CD14-positive monocyte (primary cell): ENCODE measurements around the gene SLC2A6. TPM values are rescaled to one million over a fixed set of nuclear protein-coding genes. Genes with fewer than 3 reads are reported as not detected.

Source experiments
- DNase-seq, 3 donors: peaks; one replicate each; pipeline ENCODE4 v3.0.0-alpha.2; 2011 to 2022
- H2AFZ ChIP-seq: 2 replicates; pipeline ENCODE4 v1.6.0; 2012; ENCODE audit warnings: mild to moderate bottlenecking, low read depth, low read length, inconsistent platforms; ENCODE audit not compliant: insufficient read depth, poor library complexity, severe bottlenecking
- H3K27ac ChIP-seq, 2 donors: 1 replicate in 1 of 2; 2 replicates in 1 of 2; pipeline ENCODE4 v1.5.1; 2012 to 2013; ENCODE audit warnings: low read length in 2 of 2, control low read depth in 1 of 2, inconsistent platforms in 1 of 2, low read depth in 1 of 2, mild to moderate bottlenecking in 1 of 2
- H3K27me3 ChIP-seq, 2 donors: one replicate each; pipeline versions ENCODE4 v1.6.0 to v1.6.1; 2011 to 2013; ENCODE audit warnings: low read length in 2 of 2; ENCODE audit not compliant: control insufficient read depth in 2 of 2, insufficient read depth in 2 of 2
- H3K36me3 ChIP-seq, 2 donors: replicated peaks in 1 of 2; 1 replicate in 1 of 2; 2 replicates in 1 of 2; pipeline versions ENCODE4 v1.5.1 to v1.6.1; 2012 to 2013; ENCODE audit warnings: low read length in 2 of 2, control low read depth in 1 of 2, inconsistent platforms in 1 of 2, mild to moderate bottlenecking in 1 of 2; ENCODE audit not compliant: insufficient read depth in 2 of 2, control insufficient read depth in 1 of 2
- H3K4me1 ChIP-seq, 2 donors: 1 replicate in 1 of 2; 2 replicates in 1 of 2; pipeline versions ENCODE4 v1.5.1 to v1.6.1; 2012 to 2013; ENCODE audit warnings: low read length in 2 of 2, control low read depth in 1 of 2, inconsistent platforms in 1 of 2, mild to moderate bottlenecking in 1 of 2, moderate library complexity in 1 of 2; ENCODE audit not compliant: insufficient read depth in 2 of 2, control insufficient read depth in 1 of 2
- H3K4me2 ChIP-seq: replicated peaks from 2 replicates; pipeline ENCODE3; 2012; ENCODE audit warnings: low read length, moderate library complexity, mild to moderate bottlenecking; ENCODE audit not compliant: poor library complexity, severe bottlenecking; ENCODE audit errors: extremely low read depth
- H3K4me3 ChIP-seq, 3 experiments: fragments of 200-600 bp in 1 of 3; sonication (generic) in 1 of 3; replicated peaks in 1 of 3; 1 replicate in 2 of 3; 2 replicates in 1 of 3; pipeline ENCODE4 v1.5.1; 2011 to 2013; ENCODE audit warnings: low read length in 3 of 3, mild to moderate bottlenecking in 3 of 3, control low read depth in 2 of 3, low read depth in 2 of 3, inconsistent platforms in 1 of 3, moderate library complexity in 1 of 3
- H3K79me2 ChIP-seq: 2 replicates; pipeline ENCODE4 v1.6.0; 2012; ENCODE audit warnings: mild to moderate bottlenecking, control low read depth, inconsistent platforms, low read length, moderate library complexity; ENCODE audit not compliant: insufficient read depth
- H3K9ac ChIP-seq: 2 replicates; pipeline ENCODE4 v1.6.0; 2017; ENCODE audit warnings: low read length, mild to moderate bottlenecking; ENCODE audit not compliant: insufficient read depth, poor library complexity, severe bottlenecking
- H3K9me3 ChIP-seq, 2 donors: replicated peaks in 1 of 2; 1 replicate in 1 of 2; 2 replicates in 1 of 2; pipeline versions ENCODE4 v1.5.1 to v1.6.1; 2012 to 2013; ENCODE audit warnings: low read length in 2 of 2, control low read depth in 1 of 2; ENCODE audit not compliant: control insufficient read depth in 1 of 2, insufficient read depth in 1 of 2
- H4K20me1 ChIP-seq: 2 replicates; pipeline ENCODE4 v1.6.0; 2012; ENCODE audit warnings: mild to moderate bottlenecking, low read length, control low read depth, moderate library complexity; ENCODE audit not compliant: insufficient read depth
- H3K27ac Mint-ChIP-seq, 7 donors: one replicate each; pipeline ENCODE4 v1.8.0; 2020; ENCODE audit warnings: mild to moderate bottlenecking in 7 of 7, mixed read lengths in 7 of 7, moderate library complexity in 6 of 7, inconsistent platforms in 2 of 7
- H3K27me3 Mint-ChIP-seq, 3 donors: one replicate each; pipeline ENCODE4 v1.8.0; 2021 to 2022; ENCODE audit warnings: low read depth in 3 of 3, mild to moderate bottlenecking in 3 of 3, mixed read lengths in 3 of 3, moderate library complexity in 3 of 3, inconsistent platforms in 1 of 3
- H3K36me3 Mint-ChIP-seq, 2 donors: one replicate each; pipeline ENCODE4 v1.8.0; 2020; ENCODE audit warnings: mixed read lengths in 2 of 2, inconsistent platforms in 1 of 2, mild to moderate bottlenecking in 1 of 2
- H3K4me1 Mint-ChIP-seq: one replicate; pipeline ENCODE4 v1.8.0; 2020; ENCODE audit warnings: mild to moderate bottlenecking, mixed read lengths
- H3K4me3 Mint-ChIP-seq, 2 donors: one replicate each; pipeline ENCODE4 v1.8.0; 2020; ENCODE audit warnings: mild to moderate bottlenecking in 2 of 2, mixed read lengths in 2 of 2, moderate library complexity in 1 of 2
- H3K9me3 Mint-ChIP-seq, 7 donors: one replicate each; pipeline ENCODE4 v1.8.0; 2020 to 2022; ENCODE audit warnings: mixed read lengths in 7 of 7, mild to moderate bottlenecking in 6 of 7, moderate library complexity in 6 of 7, inconsistent platforms in 2 of 7
- CTCF ChIP-seq: fragments of 200-600 bp; IDR thresholded peaks from one replicate; pipeline ENCODE4 v1.8.0; 2022; ENCODE audit warnings: antibody characterized with exemption, mild to moderate bottlenecking
- WGBS: methylation state at CpG from one replicate; pipeline ENCODE4 v1.1.5; 2013; ENCODE audit warnings: missing lambda C conversion rate; ENCODE audit not compliant: insufficient coverage; 5-methylcytosine and 5-hydroxymethylcytosine counted together
- intact Hi-C, 2 donors: fragments of 100-400 bp; cut with micrococcal nuclease; formaldehyde crosslinking; loops; one replicate each; pipeline versions ENCODE4 v1.15.0 to v1.15.1; 2023
- polyA minus RNA-seq: library from RNA; depleted of rRNA, polyadenylated mRNA; stranded (reverse); fragments of >200 nt; gene quantifications from 2 replicates; pipeline ENCODE4 v1.2.3, GENCODE V29; 2012
- polyA plus RNA-seq, 3 donors: library from polyadenylated mRNA; depleted of rRNA in 1 of 3; unstranded in 2 of 3; stranded (reverse) in 1 of 3; fragments of 300-500 nt in 2 of 3; fragments of >200 nt in 1 of 3; fragmentation: Illumina TruSeq in 2 of 3; gene quantifications; 1 replicate in 2 of 3; 2 replicates in 1 of 3; pipeline ENCODE4 v1.2.3, GENCODE V29; 2012 to 2021
- total RNA-seq, 12 experiments: library from RNA in 1 of 12; stranded (reverse) in 1 of 12; fragments of 120-200 nt in 1 of 12; gene quantifications; one replicate each; pipeline ENCODE4 v1.2.4 and lab custom pipeline; 2013 to 2026; ENCODE audit warnings: mixed read lengths in 6 of 12, inconsistent platforms in 1 of 12

The SLC2A6 gene
- total RNA-seq (2013), result 42.1 TPM
- polyA plus RNA-seq, result 100 to 1,000 TPM in 1 of 3 donors, 10 to 100 TPM in 2; 43.2 to 127 (median 60.4) TPM
- 54.9 and 68.6 TPM in 2 replicates for polyA minus RNA-seq
- 84.1 to 631 (median 106) reads per million in 11 experiments for total RNA-seq (lab: John Stamatoyannopoulos, UW)

- Histone ChIP-seq H3K79me2 (peaks cover 33% of the 10 kb centered on the region), H3K4me3 (peak within 1 kb of the TSS; percentile 74 to 95 (median 90)), H3K27me3 (peaks cover 0 to 15% of the 10 kb centered on the region in 2 donors), H3K4me2 (peak within 1 kb of the TSS; percentile 97), H3K36me3 (peaks cover 17% of the 10 kb centered on the region in 2 donors), H3K9ac (peak within 1 kb of the TSS; percentile 86), H4K20me1 (peaks cover 48% of the 10 kb centered on the region), H3K9me3 (no peaks in the 10 kb centered on the region), H3K27ac (peak within 1 kb of the TSS; percentile 90 to 93), H3K4me1 (peaks cover 52 to 57% of the 10 kb centered on the region in 2 donors), H2AFZ (peak within 1 kb of the TSS; percentile 81)
- peak within 1 kb of the TSS; percentile 78 to 99 (median 95) for H3K27ac Mint-ChIP-seq
- peak within 1 kb of the TSS; percentile 84 to 92 for H3K4me3 Mint-ChIP-seq
- DNase-seq, result peak; percentile 70 to 87 (median 86)
- peaks cover 0 to 3% (median 0%) of the 10 kb centered on the region in 7 donors for H3K9me3 Mint-ChIP-seq
- intact Hi-C loops, result loop anchor here in 1 of 2 donors (1.0 to 10.0 kb wide), 3 partner anchors 19 to 546 kb away; partner anchors contain the start of genes BRD3OS and REXO4
- no peak for TF ChIP-seq CTCF
- peaks cover 14 to 25% of the 10 kb centered on the region in 2 donors for H3K36me3 Mint-ChIP-seq
- H3K4me1 Mint-ChIP-seq, result peaks cover 44% of the 10 kb centered on the region
- peaks cover 27 to 40% (median 33%) of the 10 kb centered on the region in 3 donors for H3K27me3 Mint-ChIP-seq
- WGBS, result under 1% methylated on average over 82 of the region's 84 CpGs
Observed at GRCh38 chr9:133478851-133479711, at the start of gene SLC2A6. Gene SLC2A6 (minus strand): TSS chr9:133479099. CDS start chr9:133479059, 40 bp downstream.

GRCh38 chr9:133528001-133528875 lies 49.3 kb upstream of the SLC2A6 start:
- Mint-ChIP-seq H3K27me3 (peaks cover 12 to 22% (median 19%) of the 10 kb centered on the region in 3 donors), H3K36me3 (no peaks in the 10 kb centered on the region), H3K4me3 (no peak overlapping the region), H3K4me1 (peaks cover 4% of the 10 kb centered on the region), H3K27ac (peak overlapping the region in 1 of 7 donors; percentile 5), H3K9me3 (peaks cover 0 to 1% (median 0%) of the 10 kb centered on the region in 7 donors)
- Histone ChIP-seq H3K36me3 (no peaks in the 10 kb centered on the region), H3K27me3 (peaks cover 0 to 10% of the 10 kb centered on the region in 2 donors), H3K4me1 (no peaks in the 10 kb centered on the region), H3K27ac (no peak overlapping the region), H3K9me3 (no peaks in the 10 kb centered on the region), H3K4me3 (no peak overlapping the region), H3K9ac (no peak overlapping the region), H3K79me2 (no peaks in the 10 kb centered on the region), H3K4me2 (no peak overlapping the region), H4K20me1 (no peaks in the 10 kb centered on the region), H2AFZ (no peak overlapping the region)
- TF ChIP-seq CTCF, result no peak
- DNase-seq, result no peak
- WGBS, result 93% methylated on average over 21 of the region's 22 CpGs
- intact Hi-C loops, result no loop called here
